Karpas-422 (cell line): Measurements from ENCODE around the gene OGDHL. TPM values are rescaled to one million over a fixed set of nuclear protein-coding genes. Genes with fewer than 3 reads are reported as not detected.

ENCODE experiments used
- DNase-seq: peaks from one replicate; pipeline ENCODE4 v3.0.0-alpha.2; 2015
- H2AFZ ChIP-seq: fragments of 200-600 bp; sonication (generic); 2 replicates; pipeline ENCODE4 v1.6.1; 2014; ENCODE audit warnings: antibody characterized with exemption, low read length, mixed read lengths
- H3K27ac ChIP-seq: fragments of 200-600 bp; sonication (generic); 2 replicates; pipeline ENCODE4 v1.5.1; 2014; ENCODE audit warnings: mild to moderate bottlenecking, low read length, moderate library complexity
- H3K27me3 ChIP-seq: fragments of 200-600 bp; sonication (generic); 2 replicates; pipeline ENCODE4 v1.6.1; 2014; ENCODE audit warnings: low read length, mixed read lengths
- H3K36me3 ChIP-seq: fragments of 200-600 bp; sonication (generic); 2 replicates; pipeline ENCODE4 v1.6.1; 2014; ENCODE audit warnings: low read length, mixed read lengths; ENCODE audit not compliant: insufficient read depth
- H3K4me1 ChIP-seq: fragments of 200-600 bp; sonication (generic); 2 replicates; pipeline ENCODE4 v1.6.1; 2014; ENCODE audit warnings: mild to moderate bottlenecking, low read length, mixed read lengths
- H3K4me2 ChIP-seq: fragments of 200-600 bp; sonication (generic); 2 replicates; pipeline ENCODE4 v1.6.1; 2014; ENCODE audit warnings: low read length, low read depth, mild to moderate bottlenecking; ENCODE audit not compliant: poor library complexity, severe bottlenecking
- H3K4me3 ChIP-seq: fragments of 200-600 bp; sonication (generic); 2 replicates; pipeline ENCODE4 v1.5.1; 2014; ENCODE audit warnings: mild to moderate bottlenecking, antibody characterized with exemption, low read length, mixed read lengths
- H3K79me2 ChIP-seq: fragments of 200-600 bp; sonication (generic); 2 replicates; pipeline ENCODE4 v1.6.1; 2014; ENCODE audit warnings: mild to moderate bottlenecking, low read length, mixed read lengths
- H3K9ac ChIP-seq: fragments of 200-600 bp; sonication (generic); 2 replicates; pipeline ENCODE4 v1.6.0; 2014; ENCODE audit warnings: low read length
- H3K9me2 ChIP-seq: fragments of 200-600 bp; sonication (generic), shearing (Covaris generic); replicated peaks from 2 replicates; pipeline ENCODE4 v1.6.0; 2014; ENCODE audit warnings: mild to moderate bottlenecking, low read length, moderate library complexity; ENCODE audit not compliant: insufficient read depth
- H3K9me3 ChIP-seq: fragments of 300-700, 200-600 bp; sonication (generic); 2 replicates; pipeline ENCODE4 v1.6.1; 2014; ENCODE audit warnings: low read length, mixed read lengths
- H4K20me1 ChIP-seq: fragments of 200-600 bp; sonication (generic); 2 replicates; pipeline ENCODE4 v1.6.1; 2014; ENCODE audit warnings: mild to moderate bottlenecking, antibody characterized with exemption, low read length, low read depth; ENCODE audit not compliant: insufficient read depth
- total RNA-seq: library from RNA; depleted of rRNA; stranded (reverse); fragments of >200 nt; shearing (Covaris generic); gene quantifications from 2 replicates; pipeline ENCODE4 v1.2.3, GENCODE V29; 2014; ENCODE audit warnings: low replicate concordance

Gene OGDHL
- total RNA-seq, 1 experiment from 2014 or later = 0.75 TPM

DNA sequence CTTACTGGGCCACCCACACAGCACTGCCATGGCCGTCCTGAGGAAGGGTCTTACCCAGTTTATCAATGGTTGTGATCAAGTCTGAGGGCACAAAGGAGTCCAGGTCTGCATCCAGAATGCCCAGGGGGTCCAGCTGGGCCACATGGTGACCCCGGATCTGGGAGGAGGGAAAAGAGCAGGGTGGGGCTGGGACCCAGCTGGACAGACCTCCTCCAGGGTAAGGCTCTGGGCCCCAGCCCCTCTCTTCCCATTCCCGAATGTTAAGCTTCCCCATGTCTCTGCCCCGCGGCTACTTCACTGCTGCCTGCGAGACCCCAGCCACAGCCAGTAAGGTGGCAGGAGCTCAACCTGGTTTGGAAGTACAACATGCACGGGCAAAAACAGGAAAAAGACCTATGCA is 9.5 kb downstream of the OGDHL start:
- no peak overlapping the region for H3K9ac ChIP-seq

DNA sequence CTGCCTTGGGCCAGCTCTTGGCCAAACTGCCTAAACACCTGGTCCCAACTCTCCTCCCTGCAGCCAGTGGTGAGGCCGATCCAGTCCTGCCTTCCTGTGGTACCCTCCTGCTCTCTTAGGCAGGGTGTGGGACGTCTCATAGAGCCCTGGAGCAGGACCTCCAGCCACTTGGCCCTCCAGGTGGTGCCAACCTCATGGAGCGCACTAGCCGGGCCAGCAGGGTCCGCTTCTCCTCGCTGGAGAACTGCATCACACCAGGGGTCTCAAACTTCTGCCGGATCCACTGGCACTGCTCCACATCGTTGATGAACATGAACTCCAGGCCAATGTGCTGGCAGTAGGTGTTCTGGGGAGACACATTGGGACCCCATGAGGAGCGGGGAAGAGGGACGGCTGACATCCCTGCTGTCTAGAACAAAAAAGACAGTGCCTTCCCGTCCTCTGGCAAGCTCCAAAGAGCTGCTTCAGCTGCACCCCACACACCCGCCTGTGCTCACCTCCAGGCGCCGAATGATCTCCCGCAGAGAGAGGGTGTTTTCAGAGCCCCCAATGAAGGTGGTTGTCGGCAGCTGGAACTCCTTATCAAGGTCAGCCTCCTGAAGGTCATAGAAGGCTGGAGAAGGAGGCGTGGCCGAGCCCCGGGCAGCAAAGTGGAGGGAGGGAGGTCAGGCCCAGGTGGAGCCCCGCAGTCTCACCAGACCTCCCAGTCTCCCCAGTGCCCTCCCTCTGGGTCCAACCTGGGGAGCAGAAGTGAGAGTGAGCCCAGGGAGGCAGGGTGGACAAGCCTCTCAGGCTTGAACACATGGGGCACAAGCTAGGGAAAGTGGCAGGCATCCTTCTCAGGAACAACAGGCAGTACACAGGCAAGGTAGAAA is 10.2 kb downstream of the OGDHL start:
- no peak for DNase-seq
- no peak overlapping the region for H2AFZ ChIP-seq
- H3K9me2 ChIP-seq = no peaks in the 10 kb centered on the region
- H3K4me3 ChIP-seq = no peak overlapping the region
- H4K20me1 ChIP-seq = no peaks in the 10 kb centered on the region
- H3K79me2 ChIP-seq = no peaks in the 10 kb centered on the region
- H3K27me3 ChIP-seq = no peaks in the 10 kb centered on the region
- no peak overlapping the region for H3K27ac ChIP-seq
- H3K9ac ChIP-seq = no peak overlapping the region
- no peaks in the 10 kb centered on the region for H3K4me1 ChIP-seq
- H3K36me3 ChIP-seq = no peaks in the 10 kb centered on the region
- H3K9me3 ChIP-seq = no peaks in the 10 kb centered on the region
- no peak overlapping the region for H3K4me2 ChIP-seq

More for the DNA sequence above, 9.5 kb downstream of the OGDHL start:
- Histone ChIP-seq H3K79me2 (no peaks in the 10 kb centered on the region), H3K4me3 (no peak overlapping the region), H3K36me3 (no peaks in the 10 kb centered on the region), H3K27ac (no peak overlapping the region), H3K9me2 (no peaks in the 10 kb centered on the region), H4K20me1 (no peaks in the 10 kb centered on the region), H3K4me1 (no peaks in the 10 kb centered on the region), H2AFZ (no peak overlapping the region), H3K27me3 (no peaks in the 10 kb centered on the region), H3K9me3 (no peaks in the 10 kb centered on the region), H3K4me2 (no peak overlapping the region)
- no peak for DNase-seq

DNA sequence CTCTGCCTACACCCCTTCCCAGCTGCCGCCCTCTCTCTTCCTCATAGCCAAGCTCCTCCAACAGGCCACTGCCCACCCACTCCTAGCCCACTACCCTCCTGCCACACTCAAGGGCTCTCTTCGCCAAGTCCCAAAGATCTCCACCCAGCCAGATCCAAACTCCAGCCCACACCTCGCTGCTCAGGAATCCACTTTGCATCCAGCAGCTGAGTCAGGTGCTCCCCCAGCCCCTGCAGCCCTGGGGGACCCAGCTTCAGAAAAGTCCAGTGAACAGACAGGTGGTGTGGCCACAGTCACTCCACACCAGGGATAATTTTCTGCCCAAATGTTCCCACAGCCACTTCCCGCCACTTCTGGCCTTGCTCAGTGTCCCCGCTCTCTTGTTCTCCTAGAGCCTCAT is 10.9 kb downstream of the OGDHL start:
- DNase-seq = no peak
- no peak overlapping the region for H3K9ac ChIP-seq
- no peak overlapping the region for H3K4me3 ChIP-seq
- H3K4me2 ChIP-seq = no peak overlapping the region
- no peaks in the 10 kb centered on the region for H3K9me3 ChIP-seq
- no peak overlapping the region for H2AFZ ChIP-seq
- no peaks in the 10 kb centered on the region for H3K9me2 ChIP-seq
- H3K27ac ChIP-seq = no peak overlapping the region
- H4K20me1 ChIP-seq = no peaks in the 10 kb centered on the region
- no peaks in the 10 kb centered on the region for H3K4me1 ChIP-seq
- H3K79me2 ChIP-seq = no peaks in the 10 kb centered on the region
- no peaks in the 10 kb centered on the region for H3K27me3 ChIP-seq
- no peaks in the 10 kb centered on the region for H3K36me3 ChIP-seq

DNA sequence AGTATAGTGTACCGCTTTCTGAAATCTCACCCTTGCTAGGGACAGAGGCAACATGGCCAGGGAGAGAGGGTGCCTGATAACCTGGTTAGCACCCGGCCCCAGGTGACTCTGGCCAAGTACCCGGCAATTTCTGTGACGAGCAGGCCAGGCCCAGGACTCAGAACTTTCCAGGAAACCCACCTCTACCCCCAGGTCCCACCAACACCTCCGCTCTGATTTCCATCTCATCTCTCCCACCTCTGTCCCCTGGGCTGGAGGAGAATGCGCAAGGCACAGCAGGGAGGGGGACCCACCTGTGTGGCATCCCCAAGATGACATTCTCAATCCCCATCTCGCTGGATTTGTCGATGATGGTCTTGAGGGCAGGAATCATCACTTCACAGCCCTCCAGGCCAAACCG is 11.6 kb downstream of the OGDHL start:
- Histone ChIP-seq H3K9me2 (no peaks in the 10 kb centered on the region), H3K4me3 (no peak overlapping the region), H2AFZ (no peak overlapping the region), H3K27ac (no peak overlapping the region), H3K9ac (no peak overlapping the region), H3K4me2 (no peak overlapping the region), H3K9me3 (no peaks in the 10 kb centered on the region), H3K27me3 (no peaks in the 10 kb centered on the region), H4K20me1 (no peaks in the 10 kb centered on the region), H3K4me1 (no peaks in the 10 kb centered on the region), H3K36me3 (no peaks in the 10 kb centered on the region), H3K79me2 (no peaks in the 10 kb centered on the region)
- DNase-seq = no peak

DNA sequence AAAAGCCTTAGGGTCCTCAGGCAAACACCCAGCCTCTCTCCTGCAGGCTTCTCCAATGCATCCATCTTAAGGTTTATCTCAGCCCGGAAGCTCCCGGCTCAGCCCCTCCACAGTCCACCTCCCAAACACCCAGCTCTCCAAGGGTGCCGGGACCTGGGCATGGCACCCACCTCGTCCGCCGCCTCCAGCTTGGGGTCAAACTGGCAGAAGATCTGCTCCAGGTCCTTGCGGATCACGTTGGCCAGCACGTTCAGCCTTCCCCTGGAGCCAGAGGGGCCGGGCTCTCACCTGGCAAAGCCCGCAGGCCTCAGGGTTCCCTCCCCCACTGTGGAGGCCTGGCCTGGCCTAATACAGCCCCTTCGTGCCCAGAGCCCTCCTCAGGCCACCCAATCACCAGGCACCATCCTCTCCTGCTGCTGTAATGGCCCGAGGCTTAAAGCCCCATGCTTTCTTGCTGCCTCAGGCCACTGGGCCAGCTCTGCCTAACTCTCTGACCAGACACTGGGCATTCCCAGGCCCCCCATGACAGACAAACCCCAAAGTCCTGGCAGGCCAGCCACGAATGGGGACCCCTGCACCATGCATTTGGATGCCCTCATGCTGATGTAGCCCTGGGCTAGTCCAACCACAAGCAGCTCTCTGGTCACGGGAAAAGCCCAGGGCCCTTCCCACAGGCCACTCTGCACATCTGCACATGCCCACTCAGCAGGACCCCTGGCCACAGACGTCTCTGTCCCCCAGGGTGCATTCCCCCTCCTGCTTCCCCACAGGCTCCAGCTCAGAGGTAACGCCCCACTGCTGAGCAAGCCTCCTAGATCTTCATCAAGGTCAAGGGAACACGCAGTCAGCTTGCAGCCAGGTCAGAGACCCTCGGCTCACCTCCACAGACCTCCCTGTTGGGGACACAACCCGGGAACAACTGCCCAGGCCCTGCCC is 12.3 kb downstream of the OGDHL start:
- Histone ChIP-seq H3K4me1 (no peaks in the 10 kb centered on the region), H3K9me2 (no peaks in the 10 kb centered on the region), H3K4me2 (no peak overlapping the region), H2AFZ (no peak overlapping the region), H3K4me3 (no peak overlapping the region), H3K36me3 (no peaks in the 10 kb centered on the region), H4K20me1 (no peaks in the 10 kb centered on the region), H3K9me3 (no peaks in the 10 kb centered on the region), H3K79me2 (no peaks in the 10 kb centered on the region), H3K27ac (no peak overlapping the region), H3K9ac (no peak overlapping the region), H3K27me3 (no peaks in the 10 kb centered on the region)
- DNase-seq = no peak

DNA sequence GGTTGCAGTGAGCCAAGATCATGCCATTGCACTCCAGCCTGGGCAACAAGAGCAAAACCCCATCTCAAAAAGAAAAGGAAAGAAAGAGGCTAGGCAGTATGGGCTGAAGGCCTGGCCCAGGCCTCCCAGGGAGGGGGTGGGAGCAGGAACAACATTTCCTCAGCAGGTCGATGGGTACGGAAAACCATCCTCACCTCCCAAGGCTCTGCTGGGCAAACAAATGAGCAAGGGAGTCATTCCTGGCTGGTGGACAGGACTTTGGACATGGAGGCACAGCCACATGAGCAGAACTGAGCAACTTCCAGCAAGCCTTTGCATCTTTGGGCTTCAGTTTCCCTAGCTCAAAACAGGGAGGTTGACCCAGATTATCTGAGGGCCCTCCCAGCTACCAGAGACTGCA is 13.0 kb downstream of the OGDHL start:
- Histone ChIP-seq H3K9ac (no peak overlapping the region), H4K20me1 (no peaks in the 10 kb centered on the region), H3K27me3 (no peaks in the 10 kb centered on the region), H3K79me2 (no peaks in the 10 kb centered on the region), H3K9me2 (no peaks in the 10 kb centered on the region), H3K27ac (no peak overlapping the region), H3K9me3 (no peaks in the 10 kb centered on the region), H2AFZ (no peak overlapping the region), H3K36me3 (no peaks in the 10 kb centered on the region), H3K4me1 (no peaks in the 10 kb centered on the region), H3K4me3 (no peak overlapping the region), H3K4me2 (no peak overlapping the region)
- DNase-seq = no peak

DNA sequence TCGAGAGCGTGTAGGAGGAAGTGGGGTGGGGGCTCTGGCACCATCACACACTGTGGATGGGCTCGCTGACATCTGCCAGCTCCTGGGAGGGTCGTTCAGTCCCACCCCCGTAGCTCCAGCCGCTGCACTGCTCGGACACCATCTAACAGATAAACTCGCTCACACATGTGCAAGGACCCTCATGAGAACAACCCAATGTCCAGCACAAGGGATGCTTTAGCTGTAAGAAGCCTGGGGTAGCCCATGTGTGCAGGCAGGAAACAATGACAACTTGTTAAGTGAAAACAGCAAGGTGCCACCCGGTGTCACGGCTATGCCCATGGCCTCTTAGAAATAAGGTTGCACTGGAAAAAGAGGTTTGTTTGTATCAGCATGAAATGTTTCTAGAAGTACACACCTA is 14.1 kb downstream of the OGDHL start:
- H3K9ac ChIP-seq = no peak overlapping the region
- H3K79me2 ChIP-seq = no peaks in the 10 kb centered on the region
- no peaks in the 10 kb centered on the region for H3K27me3 ChIP-seq
- H3K27ac ChIP-seq = no peak overlapping the region
- H3K9me2 ChIP-seq = no peaks in the 10 kb centered on the region
- H3K9me3 ChIP-seq = no peaks in the 10 kb centered on the region
- no peak overlapping the region for H2AFZ ChIP-seq
- no peaks in the 10 kb centered on the region for H3K36me3 ChIP-seq
- no peak for DNase-seq
- no peak overlapping the region for H3K4me3 ChIP-seq
- H4K20me1 ChIP-seq = no peaks in the 10 kb centered on the region
- no peak overlapping the region for H3K4me2 ChIP-seq
- H3K4me1 ChIP-seq = no peaks in the 10 kb centered on the region

DNA sequence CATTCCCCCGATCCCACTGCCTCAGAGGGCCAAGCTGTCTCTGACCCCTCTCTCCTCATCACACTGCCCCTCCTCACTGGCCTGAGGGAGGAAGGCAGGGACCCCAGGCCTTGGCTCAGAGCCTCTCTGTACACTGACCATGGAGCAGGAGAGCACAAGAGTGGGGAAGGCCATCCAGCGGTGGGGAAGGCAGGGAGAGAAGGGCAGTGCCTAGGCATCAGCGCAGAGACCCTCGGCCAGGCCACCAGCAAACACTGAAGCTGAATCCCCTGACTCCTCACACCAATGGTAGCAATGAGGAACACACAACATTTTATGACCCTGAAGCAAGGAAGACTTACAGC is 14.8 kb downstream of the OGDHL start:
- Histone ChIP-seq H3K27me3 (no peaks in the 10 kb centered on the region), H3K27ac (no peak overlapping the region)

More for the DNA sequence above, 14.8 kb downstream of the OGDHL start:
- no peak overlapping the region for H3K9ac ChIP-seq
- no peaks in the 10 kb centered on the region for H4K20me1 ChIP-seq
- H3K36me3 ChIP-seq = no peaks in the 10 kb centered on the region
- H2AFZ ChIP-seq = no peak overlapping the region
- no peaks in the 10 kb centered on the region for H3K79me2 ChIP-seq
- H3K4me3 ChIP-seq = no peak overlapping the region
- H3K4me1 ChIP-seq = no peaks in the 10 kb centered on the region
- H3K9me2 ChIP-seq = no peaks in the 10 kb centered on the region
- no peak overlapping the region for H3K4me2 ChIP-seq
- H3K9me3 ChIP-seq = no peaks in the 10 kb centered on the region
- no peak for DNase-seq
